PC-3 (cell line): ENCODE measurements around the gene ARHGEF17. TPM values are rescaled to one million over a fixed set of nuclear protein-coding genes. Genes with fewer than 3 reads are reported as not detected.

Experiments
- ATAC-seq: fragments of 200-7000 bp; cut with Tn5 transposase; 2 replicates; pipeline ENCODE4 v1.9.1; 2020; ENCODE audit warnings: mild to moderate bottlenecking, moderate library complexity
- BruUV-seq: library from RNA; stranded (reverse); fragments of 400-500 nt; replicated peaks from 2 replicates; lab custom pipeline; 2021; lab: Mats Ljungman, UMichigan
- CTCF ChIA-PET: fragments of 300-600 bp; sonication (Branson Sonifier 250); formaldehyde crosslinking; loops from one replicate; lab custom pipeline; 2022; ENCODE audit warnings: antibody characterized with exemption; lab: Charles Lee
- POLR2A ChIA-PET: fragments of 300-600 bp; sonication (Branson Sonifier 250); formaldehyde crosslinking; loops from one replicate; lab custom pipeline; 2022; ENCODE audit warnings: antibody characterized with exemption; ENCODE audit not compliant: unreplicated experiment; lab: Charles Lee
- DNase-seq: peaks from one replicate; pipeline ENCODE4 v3.0.0-alpha.2; 2015
- H2AFZ ChIP-seq: fragments of 300-600 bp; sonication (generic); 2 replicates; pipeline ENCODE4 v1.6.0; 2016; ENCODE audit warnings: antibody characterized with exemption, low read length
- H3F3A ChIP-seq: fragments of 300-600 bp; sonication (generic); one replicate; pipeline ENCODE4 v1.6.0; 2017; ENCODE audit warnings: antibody characterized with exemption, low read length, control low read depth, mild to moderate bottlenecking; ENCODE audit not compliant: unreplicated experiment
- H3K27ac ChIP-seq: fragments of 300-600 bp; sonication (generic); 2 replicates; pipeline ENCODE4 v1.5.1; 2016; ENCODE audit warnings: mild to moderate bottlenecking, low read length
- H3K27me3 ChIP-seq: fragments of 300-600 bp; sonication (generic); 2 replicates; pipeline ENCODE4 v1.6.1; 2016; ENCODE audit warnings: low read length, mixed read lengths
- H3K36me3 ChIP-seq: fragments of 300-600 bp; sonication (generic); 2 replicates; pipeline ENCODE4 v1.6.1; 2016; ENCODE audit warnings: low read depth, mixed run types, low read length, mixed read lengths
- H3K4me1 ChIP-seq: fragments of 300-600 bp; sonication (generic); 2 replicates; pipeline ENCODE4 v1.5.1; 2016; ENCODE audit warnings: low read length; ENCODE audit not compliant: insufficient read depth
- H3K4me2 ChIP-seq: fragments of 300-600 bp; sonication (generic); 2 replicates; pipeline ENCODE4 v1.6.0; 2016; ENCODE audit warnings: low read length
- H3K4me3 ChIP-seq: fragments of 300-600 bp; sonication (generic); 2 replicates; pipeline ENCODE4 v1.5.1; 2016; ENCODE audit warnings: mild to moderate bottlenecking, low read length, mixed read lengths
- H3K79me2 ChIP-seq: fragments of 300-600 bp; sonication (generic); 2 replicates; pipeline ENCODE4 v1.6.1; 2017; ENCODE audit warnings: low read length, mixed read lengths
- H3K9ac ChIP-seq: fragments of 300-600 bp; sonication (generic); 2 replicates; pipeline ENCODE4 v1.6.0; 2016; ENCODE audit warnings: mild to moderate bottlenecking, low read length
- H3K9me2 ChIP-seq: fragments of 300-600 bp; sonication (generic); replicated peaks from 2 replicates; pipeline ENCODE4 v1.6.1; 2016; ENCODE audit warnings: mixed run types, low read length, mixed read lengths
- H3K9me3 ChIP-seq: fragments of 300-600 bp; sonication (generic); 2 replicates; pipeline ENCODE4 v1.6.1; 2016; ENCODE audit warnings: low read length, mixed read lengths
- H4K20me1 ChIP-seq: fragments of 300-600 bp; sonication (generic); 2 replicates; pipeline ENCODE4 v1.6.1; 2016; ENCODE audit warnings: low read length, mixed read lengths
- CTCF ChIP-seq: fragments of 300-600 bp; sonication (generic); conservative IDR thresholded peaks from 2 replicates; pipeline ENCODE4 v1.5.1; 2017; ENCODE audit warnings: antibody characterized with exemption, low read depth, mild to moderate bottlenecking, low read length
- EZH2 ChIP-seq: fragments of 300-600 bp; sonication (generic); IDR thresholded peaks from one replicate; pipeline ENCODE4 v1.6.1; 2017; ENCODE audit warnings: antibody characterized with exemption, mild to moderate bottlenecking, low read length; ENCODE audit not compliant: unreplicated experiment
- EZH2phosphoT487 ChIP-seq: fragments of 300-600 bp; sonication (generic); IDR thresholded peaks from 2 replicates; pipeline ENCODE4 v1.6.1; 2018; ENCODE audit warnings: mild to moderate bottlenecking, antibody characterized with exemption, low read length, borderline replicate concordance
- intact Hi-C: fragments of 100-400 bp; cut with micrococcal nuclease; formaldehyde crosslinking; loops from 2 replicates; pipeline ENCODE4 v1.9.0; 2023
- total RNA-seq: library from RNA; depleted of rRNA; stranded (reverse); fragments of >200 nt; gene quantifications from 2 replicates; pipeline ENCODE4 v1.2.3, GENCODE V29; 2014

The ARHGEF17 gene
- total RNA-seq, 1 experiment from 2014 or later: 6.2 TPM

GRCh38 chr11:73294604-73295003 is 13.5 kb upstream of the ARHGEF17 start:
- intact Hi-C loops: loop anchor here (1.0 kb wide), 1 partner anchor 41 kb away; no protein-coding TSS in a partner anchor
- Histone ChIP-seq H3F3A (no peaks in the 10 kb centered on the region), H4K20me1 (no peaks in the 10 kb centered on the region), H3K9me2 (no peaks in the 10 kb centered on the region), H3K79me2 (no peaks in the 10 kb centered on the region), H3K9me3 (no peaks in the 10 kb centered on the region), H2AFZ (no peak overlapping the region), H3K4me3 (no peak overlapping the region), H3K27me3 (no peaks in the 10 kb centered on the region), H3K9ac (no peak overlapping the region), H3K4me1 (peaks cover 10% of the 10 kb centered on the region), H3K36me3 (no peaks in the 10 kb centered on the region), H3K4me2 (peak overlapping the region; percentile 9; the same call in 1 of the 2 replicates), H3K27ac (no peak overlapping the region)
- DNase-seq: no peak
- ATAC-seq: no peak
- POLR2A ChIA-PET: no interaction called here
- CTCF ChIA-PET: interaction anchor here (0.6 to 1.6 kb wide), 4 partner anchors 13 to 152 kb away, joined by 3 to 10 read pairs (median 4); no protein-coding TSS in a partner anchor
- no TSS peak for BruUV-seq
- TF ChIP-seq CTCF (no peak), EZH2phosphoT487 (no peak), EZH2 (no peak)

GRCh38 chr11:73295241-73295995 is 12.7 kb upstream of the ARHGEF17 start:
- ATAC-seq (peak; percentile 82), DNase-seq (peak; percentile 94)
- no peaks in the 10 kb centered on the region for H4K20me1 ChIP-seq
- H3K4me3 ChIP-seq: no peak overlapping the region
- POLR2A ChIA-PET: no interaction called here
- CTCF ChIA-PET: interaction anchor here (0.6 to 1.6 kb wide), 5 partner anchors 12 to 780 kb away, joined by 3 to 10 read pairs (median 4); no protein-coding TSS in a partner anchor
- no peaks in the 10 kb centered on the region for H3K79me2 ChIP-seq
- no peaks in the 10 kb centered on the region for H3K9me3 ChIP-seq
- TF ChIP-seq EZH2phosphoT487 (no peak), CTCF (peak; percentile 99)
- H3K9ac ChIP-seq: no peak overlapping the region
- intact Hi-C loops: loop anchor here (1.0 kb wide), 1 partner anchor 40 kb away; no protein-coding TSS in a partner anchor
- peak overlapping the region; percentile 9; the same call in 1 of the 2 replicates for H3K4me2 ChIP-seq
- 0 out of 2 replicates have a peak overlapping the region, but pooled peaks have one; percentile 10 for H2AFZ ChIP-seq
- H3K9me2 ChIP-seq: no peaks in the 10 kb centered on the region
- no peaks in the 10 kb centered on the region for H3K36me3 ChIP-seq
- no TSS peak for BruUV-seq
- H3K4me1 ChIP-seq: peaks cover 10% of the 10 kb centered on the region
- no peak overlapping the region for H3K27ac ChIP-seq
- H3F3A ChIP-seq: no peaks in the 10 kb centered on the region
- no peaks in the 10 kb centered on the region for H3K27me3 ChIP-seq

- intact Hi-C loops: loop anchor here (1.0 kb wide), 1 partner anchor 39 kb away; no protein-coding TSS in a partner anchor
- H3K9me2 ChIP-seq: no peaks in the 10 kb centered on the region
- H3K79me2 ChIP-seq: no peaks in the 10 kb centered on the region
- no peaks in the 10 kb centered on the region for H3K27me3 ChIP-seq
- no peaks in the 10 kb centered on the region for H3F3A ChIP-seq
- H2AFZ ChIP-seq: no peak overlapping the region
- no peak overlapping the region for H3K27ac ChIP-seq
- H3K4me1 ChIP-seq: peaks cover 10% of the 10 kb centered on the region
- DNase-seq (no peak), ATAC-seq (no peak)
- ChIA-PET CTCF (interaction anchor here (0.7 kb wide), 1 partner anchor 98 kb away, joined by 8 read pairs; no protein-coding TSS in a partner anchor), POLR2A (no interaction called here)
- H3K4me2 ChIP-seq: no peak overlapping the region
- H3K9ac ChIP-seq: no peak overlapping the region
- TF ChIP-seq EZH2phosphoT487: no peak
- TF ChIP-seq EZH2: no peak
- no peak for TF ChIP-seq CTCF
- H3K4me3 ChIP-seq: no peak overlapping the region
- no peaks in the 10 kb centered on the region for H3K9me3 ChIP-seq
- no peaks in the 10 kb centered on the region for H4K20me1 ChIP-seq
- H3K36me3 ChIP-seq: no peaks in the 10 kb centered on the region
- BruUV-seq: no TSS peak
These were observed 12.1 kb upstream of the ARHGEF17 start for GRCh38 chr11:73295996-73296318.
